ENCODE results near the gene ATP11B. TPM values are rescaled to one million over a fixed set of nuclear protein-coding genes. Genes with fewer than 3 reads are reported as not detected.

The ATP11B gene
- total and polyA plus RNA-seq, 2 of the 8 experiments (the other 6 are each of a cell fraction or from before 2014, with no cell fraction given): 5.1 to 26.5 TPM

DNA sequence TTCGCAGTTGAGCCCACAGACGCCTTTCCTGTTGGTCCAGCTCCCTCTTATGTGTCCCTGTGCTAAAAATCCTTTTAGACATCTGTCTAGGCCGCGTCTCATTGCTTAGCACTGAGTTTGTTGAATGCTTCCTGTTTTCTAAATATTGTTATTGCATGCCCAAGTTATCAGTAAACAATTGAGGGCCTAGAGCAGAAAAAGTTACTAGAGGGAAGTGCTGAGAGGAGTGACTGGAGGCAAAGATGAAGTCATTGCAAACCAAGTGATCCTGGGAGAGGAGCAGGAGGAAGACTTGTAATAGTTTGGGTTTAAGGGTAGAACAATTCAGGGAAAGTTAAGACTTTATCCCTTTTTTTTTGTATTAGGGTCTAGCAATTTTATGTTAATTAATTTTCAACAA lies 98.9 kb downstream of the ATP11B start (continued):
- TF ChIP-seq CHD7 (IDR thresholded peaks at IDR 0.05; ENCODE audit: insufficient replicate concordance, low read length) (no peak), FOSL1 (IDR thresholded peaks at IDR 0.05; ENCODE audit: insufficient read depth, low read depth, low read length) (no peak), MAFK (IDR thresholded peaks at IDR 0.05; ENCODE audit: low read depth, low read length) (no peak), GTF2F1 (IDR thresholded peaks at IDR 0.05; ENCODE audit: borderline replicate concordance, low read depth, low read length) (no peak), KDM4A (IDR thresholded peaks at IDR 0.05; ENCODE audit: low read depth, low read length, severe bottlenecking) (no peak), ZNF274 (IDR thresholded peaks at IDR 0.05; ENCODE audit: borderline replicate concordance, extremely low read depth, low read length) (no peak), TEAD4 (IDR thresholded peaks at IDR 0.05; ENCODE audit: low read depth, low read length) (no peak), PHF8 (conservative IDR thresholded peaks at IDR 0.05; ENCODE audit: low read depth, low read length) (no peak), RBBP5 (IDR thresholded peaks at IDR 0.05; ENCODE audit: borderline replicate concordance, low read depth, low read length) (no peak), BRCA1 (IDR thresholded peaks at IDR 0.05; ENCODE audit: low read depth, low read length) (no peak), NRF1 (IDR thresholded peaks at IDR 0.05; ENCODE audit: low read depth, low read length) (no peak)

Measured in H1 (cell line).